Transverse colon (tissue), 3 donors: ENCODE measurements around the gene STK17A.

Experiments used
- CTCF ChIP-seq, 5 experiments: fragments of 200-600 bp in 3 of 5; fragments of 450-650 bp in 2 of 5; sonication (generic) in 3 of 5; IDR thresholded peaks; 1 replicate in 2 of 5; 2 replicates in 3 of 5; pipeline ENCODE4 v1.5.1; 2016 to 2017; ENCODE audit warnings: antibody characterized with exemption in 5 of 5, inconsistent platforms in 3 of 5, mild to moderate bottlenecking in 2 of 5, moderate library complexity in 1 of 5
- EP300 ChIP-seq: sonication (generic); formaldehyde crosslinking; IDR thresholded peaks from one replicate; pipeline ENCODE4 v1.6.1; 2017; ENCODE audit warnings: antibody characterized with exemption, low read depth

DNA sequence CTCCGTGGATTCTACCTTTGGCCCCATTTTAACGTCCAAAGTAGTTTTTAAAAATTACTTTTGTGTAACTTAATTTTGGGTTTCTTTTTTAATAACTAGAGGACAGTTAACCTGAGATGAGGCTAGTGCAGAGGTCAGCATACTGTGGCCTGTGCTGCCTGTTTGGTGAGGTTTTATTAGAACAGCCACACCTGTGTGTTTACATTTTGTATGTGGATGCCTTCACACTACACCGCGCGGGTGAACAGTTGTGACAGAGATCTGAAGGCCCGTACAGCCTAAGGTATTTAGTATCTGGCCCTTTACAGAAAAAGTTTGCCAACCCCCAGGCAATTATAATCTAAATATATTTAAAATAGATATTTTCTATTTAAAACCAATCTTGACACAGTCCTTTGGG, 46.9 kb downstream of the STK17A start:
- no peak for TF ChIP-seq CTCF (IDR thresholded peaks at IDR 0.05)
- no peak for TF ChIP-seq EP300
